COLO668 (cell line): ENCODE data around the gene NARF.

Source experiments
- DNase-seq: peaks from one replicate; lab custom pipeline; 2025; ENCODE audit not compliant: unreplicated experiment; lab: John Stamatoyannopoulos, UW

NARF gene

DNA sequence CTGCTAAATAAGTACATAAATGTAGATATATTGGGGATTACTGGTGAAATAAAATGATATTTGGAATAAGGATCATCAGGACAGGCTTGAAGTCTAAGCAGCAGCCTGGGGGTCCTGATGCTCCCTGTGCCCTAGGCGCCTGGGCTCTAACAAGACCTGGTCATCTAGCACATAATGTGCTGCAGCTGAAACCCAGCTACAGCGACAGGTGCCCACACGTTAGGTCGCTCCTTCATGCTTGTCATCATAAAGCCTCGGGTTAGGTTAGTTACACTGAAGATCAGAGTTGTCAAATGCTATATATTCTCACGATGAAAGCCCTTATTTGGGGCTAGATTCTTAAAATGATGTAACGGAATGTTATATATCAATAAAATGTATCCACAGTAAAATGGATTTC lies 11.5 kb downstream of the NARF start:
- DNase-seq: no peak

GRCh38 chr17:82474223-82475010 lies 15.9 kb downstream of the NARF start:
- DNase-seq: no peak

DNA sequence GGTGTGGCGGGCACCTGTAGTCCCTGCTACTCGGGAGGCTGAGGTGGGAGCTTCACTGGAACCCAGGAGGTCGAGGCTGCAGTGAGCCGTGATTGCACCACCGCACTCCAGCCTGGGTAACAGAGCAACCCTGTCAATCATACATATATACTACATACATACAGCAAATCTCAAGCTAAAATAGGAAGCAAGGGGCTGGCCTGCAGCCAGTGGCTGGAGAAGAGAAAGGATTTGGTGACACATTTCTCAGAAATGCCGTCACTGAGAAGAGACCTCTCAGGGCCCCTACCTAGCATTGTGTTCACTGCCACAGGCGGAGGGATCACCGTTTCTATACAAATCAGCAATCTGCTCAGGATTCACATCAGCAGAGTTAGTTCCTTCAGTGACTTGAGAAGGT lies 16.9 kb downstream of the NARF start:
- no peak for DNase-seq

DNA sequence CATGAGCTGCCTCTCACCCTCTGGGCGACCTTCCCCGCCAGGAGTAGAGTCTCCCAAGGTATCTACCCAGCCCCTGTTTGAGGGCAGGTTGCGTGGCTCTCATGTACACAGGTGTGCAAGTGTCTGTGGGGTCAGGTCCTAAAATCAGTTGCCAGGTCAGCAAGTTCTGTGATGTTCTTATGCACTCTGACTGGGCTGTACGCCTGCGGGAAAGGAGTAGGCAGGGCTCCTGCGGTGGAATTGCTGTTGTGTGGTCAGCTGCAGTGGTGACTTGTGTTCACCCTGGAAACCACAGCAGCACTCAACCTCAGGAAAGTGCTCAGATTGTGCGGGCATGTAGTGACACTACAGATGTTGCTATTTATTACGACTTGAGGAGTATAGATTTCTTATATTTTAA lies 19.4 kb downstream of the NARF start:
- DNase-seq: no peak

GRCh38 chr17:82479602-82480001 lies 21.1 kb downstream of the NARF start:
- DNase-seq: no peak

DNA sequence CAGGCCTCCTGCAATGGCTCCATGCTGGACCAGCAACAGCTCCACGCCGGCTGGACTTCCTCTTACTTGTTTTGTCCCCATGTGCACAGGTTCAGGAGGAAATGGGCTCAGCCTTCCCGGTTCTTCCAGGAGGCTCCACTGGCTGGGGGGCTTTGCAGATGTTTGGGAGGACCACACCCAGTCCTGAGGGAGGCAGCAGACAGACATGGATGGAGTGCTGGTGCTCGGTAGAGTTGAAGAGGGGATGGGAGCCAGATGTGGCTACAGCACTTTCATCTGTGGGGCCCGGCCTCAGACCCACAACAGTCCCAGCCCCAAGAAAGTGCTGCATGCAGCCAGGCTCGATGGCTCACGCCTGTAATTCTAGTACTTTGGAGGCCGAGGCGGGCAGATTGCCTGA lies 21.8 kb downstream of the NARF start:
- no peak for DNase-seq

DNA sequence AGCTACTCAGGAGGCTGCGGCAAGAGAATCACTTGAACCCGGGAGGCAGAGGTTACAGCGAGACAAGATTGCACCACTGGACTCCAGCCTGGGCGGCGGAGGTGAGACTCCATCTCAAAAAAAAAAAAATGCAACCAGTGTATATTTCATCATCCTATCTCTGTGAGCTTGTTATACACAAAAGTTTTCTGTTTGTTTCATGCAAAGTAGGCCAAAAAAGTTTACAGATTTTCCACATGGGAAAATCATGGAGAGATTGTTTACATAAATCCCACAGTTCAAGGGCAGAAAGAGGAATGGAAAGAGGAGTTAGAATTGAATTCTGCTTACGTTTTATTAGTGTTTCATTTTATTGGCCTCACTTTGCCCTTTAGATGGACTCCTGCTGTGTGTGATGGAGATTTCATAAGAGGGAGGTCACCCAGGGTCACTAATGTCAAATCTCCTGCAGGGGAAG lies 24.7 kb downstream of the NARF start:
- no peak for DNase-seq

DNA sequence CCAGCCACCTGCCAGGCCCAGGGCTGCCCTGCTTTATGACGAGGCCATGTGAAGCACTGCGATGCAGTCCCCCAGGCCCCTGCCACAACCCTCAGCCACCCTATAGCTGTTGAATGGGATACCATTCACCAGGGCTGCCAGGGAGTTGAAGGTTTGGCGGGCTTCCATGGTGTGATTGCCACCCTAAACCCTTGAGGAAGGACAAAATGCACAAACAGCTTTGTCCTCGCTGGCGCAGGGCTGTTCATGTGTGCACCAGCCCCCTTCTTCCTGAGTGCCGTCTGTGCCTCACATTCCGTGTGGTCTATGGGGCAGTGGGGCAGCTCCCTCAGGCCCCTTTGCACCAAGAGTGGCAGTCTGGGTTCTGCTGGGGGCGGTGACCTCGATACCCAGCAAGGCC lies 25.3 kb downstream of the NARF start:
- DNase-seq: no peak

DNA sequence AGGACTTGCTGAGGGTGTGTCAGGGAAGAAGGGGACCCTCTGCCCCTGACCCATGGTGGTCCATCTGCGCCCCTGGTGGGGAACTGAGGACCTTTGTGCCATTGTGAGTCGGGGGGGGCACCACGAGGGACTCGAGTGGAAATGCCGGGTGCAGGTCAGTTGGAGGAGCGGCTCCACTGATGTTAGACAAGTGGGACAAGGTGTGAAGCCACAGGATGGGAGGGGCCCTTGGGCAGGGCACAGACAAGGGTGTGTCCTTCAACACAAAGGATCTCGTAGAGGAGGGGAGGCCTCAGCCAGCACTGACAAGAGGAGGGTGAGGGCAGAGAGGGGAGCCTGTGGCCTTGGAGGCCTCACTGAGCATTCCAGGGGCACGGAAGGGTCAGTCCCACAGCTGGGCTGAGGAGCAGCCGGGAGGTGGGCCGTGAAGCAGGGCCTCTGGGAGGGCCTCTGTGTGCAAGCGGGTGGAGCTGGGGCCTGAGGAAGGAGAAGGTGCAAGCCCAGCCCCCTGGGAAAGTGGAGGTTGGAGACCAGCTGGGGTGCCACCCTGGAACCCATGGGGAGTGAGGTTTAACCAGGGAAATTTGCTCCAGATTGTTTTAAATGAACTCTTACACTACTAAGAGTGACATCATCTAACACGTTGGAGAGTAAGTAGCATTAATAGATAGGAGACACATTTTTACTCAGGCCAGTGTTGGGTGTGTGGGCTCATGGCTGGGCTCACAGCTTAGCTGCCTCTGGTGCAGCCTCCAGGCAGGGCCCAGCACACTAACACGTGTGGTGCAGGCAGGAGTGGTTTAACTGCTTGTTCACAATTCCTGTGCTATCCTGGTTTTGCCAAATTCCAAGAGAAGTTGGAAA lies 27.9 kb downstream of the NARF start:
- no peak for DNase-seq

DNA sequence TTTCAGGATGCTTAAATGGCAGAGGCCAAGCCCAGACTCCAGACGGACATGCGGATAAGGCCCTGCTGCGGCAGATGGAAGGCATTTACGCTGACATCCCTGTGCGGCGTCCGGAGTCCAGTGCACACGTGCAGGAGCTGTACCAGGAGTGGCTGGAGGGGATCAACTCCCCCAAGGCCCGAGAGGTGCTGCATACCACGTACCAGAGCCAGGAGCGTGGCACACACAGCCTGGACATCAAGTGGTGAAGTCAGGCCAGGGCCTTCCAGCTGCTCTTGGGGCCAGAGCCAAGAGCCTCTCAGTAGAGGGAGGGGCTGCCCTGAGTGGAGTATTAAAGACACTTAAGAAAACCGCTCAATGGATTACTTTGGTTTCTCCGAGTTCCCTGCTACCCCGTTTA lies 29.4 kb downstream of the NARF start:
- no peak for DNase-seq

DNA sequence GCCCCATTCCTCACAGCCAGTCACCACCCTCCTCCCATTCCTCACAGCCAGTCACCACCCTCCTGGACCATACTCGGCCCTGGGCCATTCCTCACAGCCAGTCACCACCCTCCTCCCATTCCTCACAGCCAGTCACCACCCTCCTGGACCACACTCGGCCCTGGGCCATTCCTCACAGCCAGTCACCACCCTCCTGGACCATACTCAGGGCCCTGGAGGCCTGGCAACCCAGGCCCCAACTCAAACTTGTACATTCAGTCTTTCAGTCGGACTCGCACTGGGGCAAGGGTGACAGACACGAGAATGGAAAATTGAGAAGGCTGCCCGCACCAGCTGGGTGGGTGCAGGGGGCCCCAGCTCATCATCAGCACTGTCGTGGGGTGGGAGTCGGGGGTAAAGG lies 30.6 kb downstream of the NARF start:
- DNase-seq: no peak

DNA sequence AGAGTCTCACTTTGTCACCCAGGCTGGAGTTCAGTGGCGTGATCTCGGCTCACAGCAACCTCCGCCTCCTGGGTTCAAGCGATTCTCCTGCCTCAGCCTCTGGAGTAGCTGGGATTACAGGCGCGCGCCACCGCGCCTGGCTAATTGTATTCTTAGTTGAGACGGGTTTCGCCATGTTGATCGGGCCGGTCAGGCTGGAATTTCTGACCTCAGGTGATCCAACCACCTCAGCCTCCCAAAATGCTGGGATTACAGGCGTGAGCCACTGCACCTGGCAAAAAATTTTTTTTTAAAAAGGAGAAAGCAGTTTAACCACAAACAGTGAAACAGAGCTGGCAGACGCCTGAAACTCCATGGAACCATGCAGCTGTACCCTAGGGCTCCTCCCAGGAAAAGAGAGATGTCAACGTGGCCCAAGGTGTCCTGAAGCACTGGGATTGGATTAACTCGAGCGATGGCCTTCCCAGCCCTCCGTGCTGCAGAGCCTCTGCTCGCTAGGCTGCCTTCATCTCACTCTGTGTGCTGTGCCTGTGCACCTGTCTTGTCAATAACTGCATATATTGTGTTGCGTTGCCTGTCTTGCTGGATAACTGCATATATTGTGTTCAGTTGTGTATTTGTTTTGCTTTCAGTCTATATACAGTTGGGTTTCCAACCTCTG lies 31.4 kb downstream of the NARF start:
- peak; percentile 79 for DNase-seq

- peak; percentile 91 for DNase-seq
These were observed 32.1 kb downstream of the NARF start for GRCh38 chr17:82490512-82491195.

DNA sequence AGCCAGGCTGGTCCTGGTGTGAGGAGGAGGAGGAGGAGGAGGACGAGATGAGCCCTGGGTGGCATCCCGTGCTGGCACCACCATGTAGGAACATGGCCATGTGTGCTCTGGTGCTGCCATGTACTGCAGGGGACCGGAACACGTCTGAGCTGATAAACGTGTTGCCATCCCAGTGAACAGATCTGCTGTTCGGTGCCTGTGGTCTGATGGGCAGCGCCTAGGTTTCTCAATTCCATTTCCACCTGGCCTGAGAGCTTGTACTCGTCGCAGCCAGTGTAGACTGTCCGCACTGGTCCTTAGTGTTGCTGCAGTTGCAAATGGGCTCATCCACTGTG lies 32.6 kb downstream of the NARF start:
- DNase-seq: no peak

GRCh38 chr17:82491533-82491932 lies 33.0 kb downstream of the NARF start:
- DNase-seq: no peak

DNA sequence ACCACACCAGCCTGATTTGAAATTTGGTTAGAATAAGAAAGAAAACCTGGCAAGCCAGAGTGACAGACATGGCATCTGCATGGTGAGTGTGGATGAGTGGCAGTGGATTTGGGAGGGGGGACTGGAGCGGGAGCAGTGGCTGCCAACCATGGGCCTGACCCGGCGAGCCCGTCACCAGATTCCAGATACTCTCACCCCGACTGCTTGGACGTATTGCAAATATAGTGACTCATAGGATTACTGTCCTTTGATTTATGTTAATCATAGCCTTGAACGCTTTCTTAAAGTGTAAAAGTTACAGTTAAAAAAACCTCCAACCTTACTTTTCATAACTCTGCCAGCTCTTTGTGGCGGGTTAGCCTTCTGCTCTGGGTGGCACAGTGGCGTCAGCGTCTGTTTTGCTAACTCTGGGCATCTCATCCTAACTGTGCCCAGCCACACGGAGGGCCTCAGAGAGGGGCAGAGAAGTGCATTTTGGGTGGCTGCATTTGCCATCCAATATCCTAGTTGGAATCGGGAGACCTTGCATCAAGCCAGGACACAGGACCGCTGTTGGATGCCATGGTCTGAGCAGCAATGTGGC lies 34.2 kb downstream of the NARF start:
- no peak for DNase-seq

- no peak for DNase-seq
These were observed 34.8 kb downstream of the NARF start for GRCh38 chr17:82493226-82493781.

DNA sequence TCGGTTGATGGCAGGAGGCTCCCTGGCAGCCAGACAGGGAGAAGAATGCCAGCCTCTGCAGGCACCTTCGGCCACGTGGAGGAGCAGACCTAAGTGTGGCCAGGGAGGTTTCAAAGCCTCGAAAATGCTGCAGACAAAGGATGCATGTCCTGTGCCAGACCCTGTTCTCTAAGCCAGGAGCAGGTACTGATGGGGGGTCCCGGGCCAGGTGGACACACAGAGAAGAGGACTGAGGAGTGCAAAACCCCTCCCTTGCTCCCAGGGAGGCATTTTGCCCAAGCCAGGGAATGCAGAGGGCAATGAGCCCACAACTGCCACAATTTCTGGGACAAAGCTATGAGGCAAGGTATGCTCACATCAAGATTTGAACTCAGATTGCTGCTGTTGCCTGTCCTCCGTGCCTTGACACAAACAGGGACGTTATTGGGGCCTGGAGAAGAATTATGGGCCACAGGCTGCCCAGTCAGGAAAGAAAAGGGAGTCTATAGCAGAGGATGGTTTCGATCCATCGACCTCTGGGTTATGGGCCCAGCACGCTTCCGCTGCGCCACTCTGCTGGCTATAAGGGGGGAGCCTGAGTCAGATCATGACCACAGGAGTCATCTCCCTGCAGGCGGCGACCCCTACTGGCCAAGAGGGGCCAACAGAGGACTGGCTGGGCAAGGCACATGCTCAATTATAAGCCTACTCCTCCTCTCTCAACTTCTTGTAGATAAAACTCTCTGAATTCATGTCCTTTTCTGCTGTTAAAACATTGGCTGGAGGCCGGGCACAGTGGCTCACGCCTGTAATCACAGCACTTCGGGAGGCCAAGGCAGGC lies 35.9 kb downstream of the NARF start:
- DNase-seq: peak; percentile 59

- peak; percentile 44 for DNase-seq
These were observed 37.4 kb downstream of the NARF start for GRCh38 chr17:82495844-82496528.
